HCT116 (cell line): Measurements from ENCODE around the gene ZNRF3. TPM values are rescaled to one million over a fixed set of nuclear protein-coding genes. Genes with fewer than 3 reads are reported as not detected.

Source experiments
- ATAC-seq: fragments of 200-7000 bp; cut with Tn5 transposase; 2 replicates; pipeline ENCODE4 v1.9.1; 2020; ENCODE audit warnings: mild to moderate bottlenecking, moderate library complexity
- BruUV-seq: library from RNA; stranded (reverse); fragments of 400-500 nt; replicated peaks from 2 replicates; lab custom pipeline; 2021; lab: Mats Ljungman, UMichigan
- CTCF ChIA-PET: fragments of 300-600 bp; sonication (Branson Sonifier 250); formaldehyde crosslinking; loops from one replicate; lab custom pipeline; 2021; ENCODE audit warnings: antibody characterized with exemption; lab: Charles Lee
- POLR2A ChIA-PET: fragments of 300-600, 350-600 bp; sonication (Branson Sonifier 250); formaldehyde crosslinking; loops from one replicate; lab custom pipeline; 2021; ENCODE audit warnings: antibody characterized with exemption; lab: Charles Lee
- RAD21 ChIA-PET, 2 experiments: fragments of 300-600 bp; sonication (Branson Sonifier 250); formaldehyde crosslinking; loops; one replicate each; lab custom pipeline; 2023; ENCODE audit warnings: low total read pairs in 2 of 2; ENCODE audit not compliant: uncharacterized antibody in 2 of 2, unreplicated experiment in 2 of 2, low non-redundant PET in 1 of 2; lab: Charles Lee
- DNase-seq: peaks from one replicate; pipeline ENCODE4 v3.0.0-alpha.2; 2010; ENCODE audit warnings: low read depth, low spot score
- H2AFZ ChIP-seq: fragments of 200-600 bp; shearing (Covaris generic), sonication (generic); 2 replicates; pipeline ENCODE4 v1.6.1; 2017; ENCODE audit warnings: low read depth, mixed run types, mixed read lengths, antibody characterized with exemption, low read length; ENCODE audit not compliant: poor library complexity, severe bottlenecking
- H3K27ac ChIP-seq: 2 replicates; pipeline ENCODE4 v1.5.1; 2012; ENCODE audit warnings: low read depth, low read length
- H3K27me3 ChIP-seq: fragments of 200-600 bp; sonication (generic); 2 replicates; pipeline ENCODE4 v1.6.1; 2016; ENCODE audit warnings: mixed run types, low read length, mixed read lengths; ENCODE audit not compliant: insufficient read depth
- H3K36me3 ChIP-seq, 2 experiments: fragments of 200-500 bp in 1 of 2; fragments of 200-600 bp in 1 of 2; sonication (Bioruptor generic) in 1 of 2; sonication (generic) in 1 of 2; 2 replicates each; pipeline versions ENCODE4 v1.5.1 to v1.6.1; 2014 to 2016; ENCODE audit warnings: low read length in 2 of 2, inconsistent platforms in 1 of 2, mixed read lengths in 1 of 2, mixed run types in 1 of 2; ENCODE audit not compliant: insufficient read depth in 2 of 2, control insufficient read depth in 1 of 2
- H3K4me1 ChIP-seq, 2 experiments: fragments of 200-600 bp in 1 of 2; sonication (generic) in 1 of 2; 2 replicates each; pipeline versions ENCODE4 v1.5.1 to v1.6.1; 2012 to 2017; ENCODE audit warnings: low read length in 2 of 2, inconsistent platforms in 1 of 2, mild to moderate bottlenecking in 1 of 2, mixed read lengths in 1 of 2, mixed run types in 1 of 2, moderate library complexity in 1 of 2; ENCODE audit not compliant: insufficient read depth in 2 of 2, control insufficient read depth in 1 of 2
- H3K4me2 ChIP-seq: fragments of 200-600 bp; sonication (generic); 2 replicates; pipeline ENCODE4 v1.6.1; 2017; ENCODE audit warnings: mixed run types, low read length, mixed read lengths
- H3K4me3 ChIP-seq, 2 experiments: fragments of 200-600 bp in 1 of 2; sonication (generic) in 1 of 2; replicated peaks in 1 of 2; 2 replicates each; pipeline ENCODE4 v1.5.1; 2011 to 2016; ENCODE audit warnings: low read length in 2 of 2, control low read depth in 1 of 2, low read depth in 1 of 2, mild to moderate bottlenecking in 1 of 2, mixed read lengths in 1 of 2, mixed run types in 1 of 2
- H3K79me2 ChIP-seq: fragments of 200-600 bp; sonication (generic); 2 replicates; pipeline ENCODE4 v1.6.1; 2017; ENCODE audit warnings: mild to moderate bottlenecking, mixed run types, low read length, moderate library complexity, mixed read lengths; ENCODE audit not compliant: insufficient read depth
- H3K9ac ChIP-seq: fragments of 200-600 bp; sonication (generic); 2 replicates; pipeline ENCODE4 v1.6.1; 2016; ENCODE audit warnings: low read length, mixed read lengths
- H3K9me2 ChIP-seq: fragments of 200-600 bp; sonication (generic), shearing (Covaris generic); 2 replicates; pipeline ENCODE4 v1.6.1; 2017; ENCODE audit warnings: mixed run types, mild to moderate bottlenecking, moderate library complexity; ENCODE audit not compliant: insufficient read depth
- H3K9me3 ChIP-seq, 2 experiments: fragments of 200-500 bp in 1 of 2; fragments of 200-600 bp in 1 of 2; sonication (Bioruptor generic) in 1 of 2; sonication (generic) in 1 of 2; 2 replicates each; pipeline ENCODE4 v1.6.1; 2014 to 2017; ENCODE audit warnings: low read length in 2 of 2, mixed read lengths in 2 of 2, inconsistent platforms in 1 of 2, low read depth in 1 of 2, mild to moderate bottlenecking in 1 of 2, mixed run types in 1 of 2, moderate library complexity in 1 of 2; ENCODE audit not compliant: control insufficient read depth in 1 of 2, insufficient read depth in 1 of 2
- H4K20me1 ChIP-seq: fragments of 200-600 bp; sonication (generic), shearing (Covaris generic); 2 replicates; pipeline ENCODE4 v1.6.1; 2017; ENCODE audit warnings: mixed run types, mild to moderate bottlenecking, moderate library complexity; ENCODE audit not compliant: insufficient read depth
- CBX3 ChIP-seq: IDR thresholded peaks from 2 replicates; pipeline ENCODE4 v1.6.1; 2012; ENCODE audit warnings: low read depth
- CEBPB ChIP-seq: IDR thresholded peaks from 2 replicates; pipeline ENCODE4 v1.6.1; 2012; ENCODE audit warnings: low read depth
- EGR1 ChIP-seq: IDR thresholded peaks from 2 replicates; pipeline ENCODE4 v1.6.1; 2012; ENCODE audit warnings: low read depth
- ELF1 ChIP-seq: IDR thresholded peaks from 2 replicates; pipeline ENCODE4 v1.6.1; 2012; ENCODE audit warnings: low read depth, borderline replicate concordance
- EZH2phosphoT487 ChIP-seq: fragments of 200-600 bp; IDR thresholded peaks from 2 replicates; pipeline ENCODE4 v1.6.1; 2018; ENCODE audit warnings: antibody characterized with exemption, borderline replicate concordance
- FOSL1 ChIP-seq: IDR thresholded peaks from 2 replicates; pipeline ENCODE4 v1.6.1; 2012; ENCODE audit warnings: low read depth
- JUND ChIP-seq: IDR thresholded peaks from 2 replicates; pipeline ENCODE4 v1.6.1; 2012
- POLR2A ChIP-seq: IDR thresholded peaks from 2 replicates; pipeline ENCODE4 v1.7.0; 2011; ENCODE audit warnings: borderline replicate concordance; ENCODE audit not compliant: insufficient read depth, insufficient read length; ENCODE audit errors: extremely low read depth
- POLR2AphosphoS5 ChIP-seq: IDR thresholded peaks from 2 replicates; pipeline ENCODE4 v1.6.1; 2011; ENCODE audit warnings: mild to moderate bottlenecking, low read depth, low read length, moderate library complexity
- REST ChIP-seq: IDR thresholded peaks from 2 replicates; pipeline ENCODE4 v1.6.1; 2012; ENCODE audit warnings: low read depth
- SIN3A ChIP-seq: IDR thresholded peaks from 2 replicates; pipeline ENCODE4 v1.6.1; 2012; ENCODE audit warnings: low read depth
- SP1 ChIP-seq: IDR thresholded peaks from 2 replicates; pipeline ENCODE4 v1.6.1; 2012; ENCODE audit warnings: low read depth
- SRF ChIP-seq: IDR thresholded peaks from 2 replicates; pipeline ENCODE4 v1.6.1; 2012; ENCODE audit warnings: low read depth
- TCF7L2 ChIP-seq: IDR thresholded peaks from 2 replicates; pipeline ENCODE4 v1.7.0; 2011; ENCODE audit warnings: borderline replicate concordance, inconsistent platforms; ENCODE audit not compliant: insufficient read depth, insufficient read length; ENCODE audit errors: extremely low read depth
- YY1 ChIP-seq: IDR thresholded peaks from 2 replicates; pipeline ENCODE4 v1.6.1; 2011; ENCODE audit warnings: low read length, low read depth, moderate library complexity, mild to moderate bottlenecking; ENCODE audit not compliant: insufficient replicate concordance; ENCODE audit errors: extremely low read depth
- ZBTB33 ChIP-seq: IDR thresholded peaks from 2 replicates; pipeline ENCODE4 v1.6.1; 2011; ENCODE audit warnings: mild to moderate bottlenecking, low read length, moderate library complexity; ENCODE audit not compliant: insufficient replicate concordance; ENCODE audit errors: extremely low read depth
- ZFX ChIP-seq: fragments of 450-650 bp; IDR thresholded peaks from 2 replicates; pipeline ENCODE4 v1.6.1; 2017
- intact Hi-C: fragments of 100-400 bp; cut with micrococcal nuclease; formaldehyde crosslinking; loops from 2 replicates; pipeline ENCODE4 v1.10.0; 2022
- total RNA-seq: library from RNA; stranded (reverse); gene quantifications from one replicate; pipeline ENCODE4 v1.2.1, GENCODE V29; 2021; ENCODE audit not compliant: unreplicated experiment
- TF ChIP-seq, protein P1 (sequence below), 3 experiments: fragments of 200-600 bp in 1 of 3; sonication (generic) in 1 of 3; IDR thresholded peaks in 2 of 3; conservative IDR thresholded peaks in 1 of 3; 2 replicates each; pipeline ENCODE4 v1.5.1; 2012 to 2017; ENCODE audit warnings: low read depth in 2 of 3, low read length in 2 of 3, antibody characterized with exemption in 1 of 3, borderline replicate concordance in 1 of 3, control low read depth in 1 of 3, mild to moderate bottlenecking in 1 of 3, mixed read lengths in 1 of 3, mixed run types in 1 of 3, moderate library complexity in 1 of 3; ENCODE audit not compliant: insufficient read depth in 1 of 3
- TF ChIP-seq, protein P2 (sequence below): IDR thresholded peaks from 2 replicates; pipeline ENCODE4 v1.6.1; 2012
- TF ChIP-seq, protein P3 (sequence below): IDR thresholded peaks from 2 replicates; pipeline ENCODE4 v1.6.1; 2012

Gene ZNRF3
- total RNA-seq, 1 experiment from 2014 or later = 12.2 TPM

GRCh38 chr22:29090039-29090438 lies 206.7 kb downstream of the ZNRF3 start:
- no TSS peak for BruUV-seq
- H3K4me1 ChIP-seq = no peaks in the 10 kb centered on the region
- TF ChIP-seq, protein P1, sequence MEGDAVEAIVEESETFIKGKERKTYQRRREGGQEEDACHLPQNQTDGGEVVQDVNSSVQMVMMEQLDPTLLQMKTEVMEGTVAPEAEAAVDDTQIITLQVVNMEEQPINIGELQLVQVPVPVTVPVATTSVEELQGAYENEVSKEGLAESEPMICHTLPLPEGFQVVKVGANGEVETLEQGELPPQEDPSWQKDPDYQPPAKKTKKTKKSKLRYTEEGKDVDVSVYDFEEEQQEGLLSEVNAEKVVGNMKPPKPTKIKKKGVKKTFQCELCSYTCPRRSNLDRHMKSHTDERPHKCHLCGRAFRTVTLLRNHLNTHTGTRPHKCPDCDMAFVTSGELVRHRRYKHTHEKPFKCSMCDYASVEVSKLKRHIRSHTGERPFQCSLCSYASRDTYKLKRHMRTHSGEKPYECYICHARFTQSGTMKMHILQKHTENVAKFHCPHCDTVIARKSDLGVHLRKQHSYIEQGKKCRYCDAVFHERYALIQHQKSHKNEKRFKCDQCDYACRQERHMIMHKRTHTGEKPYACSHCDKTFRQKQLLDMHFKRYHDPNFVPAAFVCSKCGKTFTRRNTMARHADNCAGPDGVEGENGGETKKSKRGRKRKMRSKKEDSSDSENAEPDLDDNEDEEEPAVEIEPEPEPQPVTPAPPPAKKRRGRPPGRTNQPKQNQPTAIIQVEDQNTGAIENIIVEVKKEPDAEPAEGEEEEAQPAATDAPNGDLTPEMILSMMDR (IDR thresholded peaks at IDR 0.05 in 2 of 3, conservative IDR thresholded peaks at IDR 0.05 in 1 of 3; ENCODE audit: borderline replicate concordance in 1 of 3, insufficient read depth in 1 of 3, low read depth in 2 of 3, low read length in 2 of 3) = no peak
- TF ChIP-seq ZBTB33 (no peak), YY1 (no peak), POLR2A (no peak), TCF7L2 (no peak), ZFX (no peak), POLR2AphosphoS5 (no peak), SP1 (no peak), ELF1 (no peak), CEBPB (no peak), SIN3A (no peak), CBX3 (no peak), SRF (no peak), EGR1 (no peak), JUND (no peak), FOSL1 (no peak), REST (no peak), EZH2phosphoT487 (no peak)
- TF ChIP-seq, protein P2, sequence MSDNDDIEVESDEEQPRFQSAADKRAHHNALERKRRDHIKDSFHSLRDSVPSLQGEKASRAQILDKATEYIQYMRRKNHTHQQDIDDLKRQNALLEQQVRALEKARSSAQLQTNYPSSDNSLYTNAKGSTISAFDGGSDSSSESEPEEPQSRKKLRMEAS = no peak
- TF ChIP-seq, protein P3, sequence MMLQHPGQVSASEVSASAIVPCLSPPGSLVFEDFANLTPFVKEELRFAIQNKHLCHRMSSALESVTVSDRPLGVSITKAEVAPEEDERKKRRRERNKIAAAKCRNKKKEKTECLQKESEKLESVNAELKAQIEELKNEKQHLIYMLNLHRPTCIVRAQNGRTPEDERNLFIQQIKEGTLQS = no peak
- ChIA-PET CTCF (no interaction called here), RAD21 (no interaction called here), POLR2A (no interaction called here)
- no peak for DNase-seq
- no peaks in the 10 kb centered on the region for H3K79me2 ChIP-seq
- H3K27ac ChIP-seq = no peak overlapping the region
- H3K36me3 ChIP-seq = no peaks in the 10 kb centered on the region
- H3K9ac ChIP-seq = no peak overlapping the region
- H4K20me1 ChIP-seq = no peaks in the 10 kb centered on the region
- H2AFZ ChIP-seq = no peak overlapping the region
- no peak for ATAC-seq
- no peak overlapping the region for H3K4me3 ChIP-seq
- no peaks in the 10 kb centered on the region for H3K27me3 ChIP-seq
- no peaks in the 10 kb centered on the region for H3K9me2 ChIP-seq
- intact Hi-C loops = no loop called here
- H3K9me3 ChIP-seq = no peaks in the 10 kb centered on the region
- H3K4me2 ChIP-seq = no peak overlapping the region
